Measurements from ENCODE around the gene MYL6B.
"Not testable (repeated sequence)": the region's sequence is repeated elsewhere in the genome, so short reads cannot be mapped to it uniquely, and the experiment has no call there.

Gene MYL6B

DNA sequence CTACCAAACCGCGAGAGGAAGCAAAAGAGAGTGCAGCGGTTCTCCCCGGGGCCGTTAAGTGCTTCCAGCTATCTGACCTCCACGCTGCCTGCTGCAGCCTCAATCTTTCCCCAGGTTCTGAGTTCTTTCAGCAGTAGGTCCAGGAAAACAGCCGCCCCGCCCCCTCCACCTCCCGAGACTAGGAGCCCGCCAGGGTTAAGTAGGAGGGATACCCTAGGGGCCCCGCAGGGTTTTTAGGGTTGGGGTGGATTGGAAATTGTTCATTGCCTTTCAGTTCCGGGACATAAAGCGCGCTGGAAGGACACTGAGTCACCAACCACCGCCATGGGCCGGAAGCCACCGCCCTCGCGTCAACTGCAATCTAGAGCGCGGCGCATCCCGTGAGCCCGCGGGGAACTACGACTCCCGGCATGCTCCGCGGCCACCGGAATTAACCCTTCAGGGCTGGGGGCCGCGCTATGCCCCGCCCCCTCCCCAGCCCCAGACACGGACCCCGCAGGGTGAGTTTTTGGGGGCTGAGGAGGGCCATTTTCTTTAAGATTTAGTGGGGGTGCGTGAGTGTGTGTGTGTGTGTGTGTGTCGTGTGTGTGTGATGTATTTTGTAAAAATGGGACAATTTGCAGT is at the start of gene MYL6B:
TSS of gene MYL6B (plus strand) at position 456 of the 624 bp plus-strand sequence. CDS start 1,332 bp downstream, outside the sequence.
- DNase-seq (ENCODE audit: low read depth, low spot score) = peak; percentile 97

DNA sequence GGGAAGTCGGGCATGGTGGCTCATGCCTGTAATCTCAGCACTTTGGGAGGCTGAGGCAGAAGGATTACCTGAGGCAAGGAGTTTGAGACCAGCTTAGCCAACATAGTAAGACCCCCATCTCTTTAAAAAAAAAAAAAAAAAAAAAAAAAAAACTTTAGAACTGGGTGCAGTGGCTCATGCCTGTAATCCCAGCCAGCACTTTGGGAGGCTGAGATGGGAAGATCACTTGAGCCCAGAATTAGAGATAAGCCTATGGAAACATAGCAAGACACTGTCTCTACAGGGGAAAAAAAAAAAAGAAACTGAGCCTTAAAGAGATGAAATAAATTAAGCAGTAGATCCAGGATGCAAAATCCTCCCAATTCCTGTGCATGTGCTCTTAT is 49.7 kb upstream of the MYL6B start:
- DNase-seq (ENCODE audit: low read depth, low spot score) = no peak

DNA sequence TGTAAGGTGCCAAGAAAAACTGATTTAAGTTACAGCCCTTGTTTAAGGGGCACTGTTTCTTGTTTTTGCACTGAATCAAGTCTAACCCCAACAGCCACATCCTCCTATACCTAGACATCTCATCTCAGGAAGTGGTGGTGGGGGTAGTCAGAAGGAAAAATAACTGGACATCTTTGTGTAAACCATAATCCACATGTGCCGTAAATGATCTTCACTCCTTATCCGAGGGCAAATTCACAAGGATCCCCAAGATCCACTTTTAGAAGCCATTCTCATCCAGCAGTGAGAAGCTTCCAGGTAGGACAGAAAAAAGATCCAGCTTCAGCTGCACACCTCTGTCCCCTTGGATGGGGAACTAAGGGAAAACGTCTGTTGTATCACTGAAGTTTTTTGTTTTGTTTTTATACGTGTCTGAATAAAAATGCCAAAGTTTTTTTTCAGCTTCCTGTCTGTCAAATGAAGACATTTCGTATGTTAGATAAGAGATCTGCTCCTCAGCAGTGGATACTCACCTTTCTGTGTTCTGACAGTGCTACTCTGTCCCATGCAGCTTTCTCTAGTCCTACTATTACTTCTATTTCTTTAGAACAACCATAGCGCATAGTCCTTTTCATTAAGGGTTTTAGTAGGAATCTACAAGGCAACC is 49.2 kb upstream of the MYL6B start:
- DNase-seq (ENCODE audit: low read depth, low spot score) = no peak

DNA sequence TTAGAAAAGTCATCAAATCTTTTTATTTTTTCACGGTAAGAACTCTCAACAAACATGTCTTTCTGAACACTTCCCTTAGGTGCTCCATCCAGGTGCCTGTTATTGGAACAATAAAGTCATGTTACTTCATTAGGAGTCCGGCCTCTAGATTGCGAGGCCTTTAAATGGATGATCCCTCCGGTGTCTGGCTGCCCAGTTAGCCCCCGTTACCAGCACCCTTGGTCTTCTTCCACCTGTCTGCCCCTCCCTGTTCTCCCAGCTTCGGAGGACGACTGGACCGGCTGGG is 48.6 kb upstream of the MYL6B start:
- no peak for DNase-seq (ENCODE audit: low read depth, low spot score)

DNA sequence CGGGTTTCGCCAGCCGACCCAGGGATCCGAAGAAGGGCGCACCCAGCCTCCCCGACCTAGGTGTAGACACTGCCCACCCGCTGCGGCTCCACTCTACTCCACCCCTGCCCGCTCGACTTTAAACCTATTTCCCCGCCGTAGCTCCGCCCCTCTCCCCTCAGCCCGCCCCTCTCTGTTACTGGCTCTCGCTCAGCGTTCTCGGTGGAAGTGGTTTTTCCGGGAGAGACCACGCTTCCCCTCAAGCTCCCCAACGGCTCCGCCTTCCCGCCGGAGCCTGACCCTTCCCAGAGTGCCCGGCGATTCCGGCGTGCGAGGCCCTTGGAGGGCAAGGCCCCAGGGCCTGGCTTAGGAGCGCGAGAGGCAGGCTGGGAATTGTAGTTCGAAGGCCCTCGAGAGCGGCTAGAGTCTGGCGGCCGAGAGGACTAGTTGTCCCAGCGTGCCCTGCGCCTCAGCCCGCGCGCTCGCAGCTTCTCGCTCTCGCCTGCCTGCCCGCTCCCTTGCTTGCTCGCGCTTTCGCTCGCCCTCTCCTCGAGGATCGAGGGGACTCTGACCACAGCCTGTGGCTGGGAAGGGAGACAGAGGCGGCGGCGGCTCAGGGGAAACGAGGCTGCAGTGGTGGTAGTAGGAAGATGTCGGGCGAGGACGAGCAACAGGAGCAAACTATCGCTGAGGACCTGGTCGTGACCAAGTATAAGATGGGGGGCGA is 48.1 kb upstream of the MYL6B start, which contains the start of gene PA2G4:
TSS of gene PA2G4 (plus strand) at position 451 of the 706 bp plus-strand sequence. CDS start at position 630, 179 bp downstream.
- DNase-seq (ENCODE audit: low read depth, low spot score) = peak; percentile 100

DNA sequence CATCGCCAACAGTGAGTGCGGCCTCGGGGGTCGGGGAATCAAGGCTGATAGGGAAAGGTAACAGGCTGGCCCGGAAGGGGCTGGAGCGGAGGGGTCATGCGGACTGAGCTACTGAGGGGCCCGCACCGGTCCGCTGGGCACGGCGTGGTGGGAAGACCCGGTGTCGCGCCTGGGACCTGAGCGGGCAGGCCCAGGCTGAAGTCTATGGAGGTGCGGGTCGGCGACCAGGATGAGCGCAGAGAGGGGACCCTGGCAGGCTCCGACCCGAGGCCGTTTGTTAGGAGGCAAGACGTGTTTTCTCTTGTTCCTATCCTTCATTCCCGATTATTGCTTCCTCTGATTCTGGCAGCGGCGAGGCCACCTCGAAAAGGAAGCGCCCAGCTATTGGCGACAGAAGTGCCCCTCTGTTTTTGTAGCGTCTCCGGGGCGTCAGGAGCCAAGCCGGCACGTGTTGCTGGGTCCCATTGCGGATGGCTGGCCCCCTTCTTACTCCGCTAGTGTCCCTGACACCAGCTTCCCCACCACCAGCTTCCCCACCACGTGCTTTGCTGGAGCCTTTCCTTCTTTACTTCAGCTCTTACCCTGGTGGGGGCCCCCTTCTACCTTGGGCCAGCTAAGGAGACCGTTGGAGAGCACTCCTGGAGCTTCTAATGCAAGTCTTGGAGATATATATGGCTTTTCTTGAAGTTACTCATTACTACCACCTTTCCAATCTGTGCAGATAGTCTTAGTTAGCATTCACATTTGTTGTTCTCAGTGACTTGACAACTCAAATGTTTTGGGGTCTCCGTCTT is 47.4 kb upstream of the MYL6B start:
- peak; percentile 36 for DNase-seq (ENCODE audit: low read depth, low spot score)

DNA sequence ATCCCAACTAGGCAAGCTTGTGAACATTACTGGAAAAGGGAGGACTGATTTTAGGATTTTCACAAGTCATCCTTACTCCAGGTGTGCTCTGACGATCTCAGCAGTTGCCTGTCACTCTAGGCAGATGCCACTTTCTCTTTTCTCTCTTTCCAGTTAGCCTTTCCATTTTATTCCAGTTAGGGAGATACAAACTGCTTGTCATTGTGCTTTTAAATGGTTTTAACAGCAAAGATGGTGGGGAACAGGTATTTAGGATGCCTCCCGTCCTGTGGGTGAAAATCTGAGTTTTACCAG is 46.8 kb upstream of the MYL6B start:
- DNase-seq (ENCODE audit: low read depth, low spot score) = no peak

DNA sequence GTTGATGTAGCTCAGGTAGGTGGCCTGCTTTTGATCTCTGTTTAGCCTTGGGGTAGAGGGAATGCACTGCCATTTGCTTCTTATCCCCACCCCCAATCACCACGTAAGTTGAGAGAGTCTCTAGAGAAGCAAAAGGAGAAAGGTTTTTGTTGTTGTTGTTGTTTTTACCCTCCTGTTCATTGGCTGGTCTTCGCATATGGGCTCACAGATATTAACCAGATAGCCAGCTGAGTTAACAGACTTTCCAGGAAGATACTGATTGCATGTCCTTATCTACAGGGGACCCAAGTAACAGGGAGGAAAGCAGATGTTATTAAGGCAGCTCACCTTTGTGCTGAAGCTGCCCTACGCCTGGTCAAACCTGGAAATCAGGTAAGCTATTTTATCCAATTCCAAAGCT is 45.1 kb upstream of the MYL6B start:
- DNase-seq (ENCODE audit: low read depth, low spot score) = no peak

DNA sequence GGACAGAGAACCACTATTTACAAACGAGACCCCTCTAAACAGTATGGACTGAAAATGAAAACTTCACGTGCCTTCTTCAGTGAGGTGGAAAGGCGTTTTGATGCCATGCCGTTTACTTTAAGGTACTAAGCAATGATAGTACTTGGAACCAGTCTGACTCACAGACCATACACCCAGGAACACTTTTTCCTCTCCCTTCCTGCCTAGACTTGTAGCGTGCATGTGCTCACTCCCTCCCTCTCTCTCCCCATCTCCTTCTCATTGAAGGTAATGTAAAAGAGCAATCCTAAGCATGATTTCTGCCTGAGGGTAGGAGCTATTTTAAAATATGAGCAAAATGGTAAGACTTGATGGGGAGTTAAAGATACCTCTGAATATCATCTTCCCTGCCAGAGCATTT is 41.8 kb upstream of the MYL6B start:
- DNase-seq (ENCODE audit: low read depth, low spot score) = no peak

DNA sequence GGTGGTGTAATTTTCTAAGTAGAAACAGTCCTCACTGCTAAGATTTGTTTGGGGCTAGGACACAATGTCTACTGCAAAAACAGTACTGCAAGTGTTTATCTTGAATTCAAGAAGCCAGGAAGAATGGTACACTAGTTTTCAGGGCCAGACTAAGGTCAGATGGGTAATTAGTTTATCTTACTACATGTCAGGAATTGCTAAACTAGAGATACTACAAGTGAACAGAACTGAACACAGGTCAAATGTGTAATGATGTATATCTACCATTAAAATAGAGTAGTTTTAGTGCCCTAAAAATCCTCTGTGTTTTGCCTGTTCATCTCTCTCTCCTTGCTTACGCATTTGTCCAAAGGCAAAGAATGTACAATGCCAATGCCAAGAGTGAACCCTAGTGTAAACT is 38.3 kb upstream of the MYL6B start:
- DNase-seq (ENCODE audit: low read depth, low spot score) = no peak

DNA sequence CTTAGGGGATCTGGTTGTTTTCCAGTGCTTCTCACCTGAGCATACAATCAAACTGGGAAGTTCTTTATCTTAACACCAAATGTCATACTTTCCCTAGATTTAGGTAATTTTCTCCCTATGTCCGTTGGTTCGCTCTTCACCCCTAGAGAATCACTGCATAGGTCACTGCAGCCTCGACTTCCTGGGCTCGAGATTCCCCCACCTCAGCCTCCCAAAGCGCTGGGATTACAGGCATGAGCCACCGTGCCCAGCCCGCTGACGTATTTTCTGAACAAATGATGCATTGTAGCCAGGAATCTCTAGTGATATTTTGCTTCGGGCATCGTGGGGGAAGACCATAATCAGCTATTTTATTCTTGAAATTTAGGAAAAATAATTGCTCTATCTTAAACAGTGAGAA is 37.1 kb upstream of the MYL6B start:
- DNase-seq (ENCODE audit: low read depth, low spot score) = peak; percentile 28

DNA sequence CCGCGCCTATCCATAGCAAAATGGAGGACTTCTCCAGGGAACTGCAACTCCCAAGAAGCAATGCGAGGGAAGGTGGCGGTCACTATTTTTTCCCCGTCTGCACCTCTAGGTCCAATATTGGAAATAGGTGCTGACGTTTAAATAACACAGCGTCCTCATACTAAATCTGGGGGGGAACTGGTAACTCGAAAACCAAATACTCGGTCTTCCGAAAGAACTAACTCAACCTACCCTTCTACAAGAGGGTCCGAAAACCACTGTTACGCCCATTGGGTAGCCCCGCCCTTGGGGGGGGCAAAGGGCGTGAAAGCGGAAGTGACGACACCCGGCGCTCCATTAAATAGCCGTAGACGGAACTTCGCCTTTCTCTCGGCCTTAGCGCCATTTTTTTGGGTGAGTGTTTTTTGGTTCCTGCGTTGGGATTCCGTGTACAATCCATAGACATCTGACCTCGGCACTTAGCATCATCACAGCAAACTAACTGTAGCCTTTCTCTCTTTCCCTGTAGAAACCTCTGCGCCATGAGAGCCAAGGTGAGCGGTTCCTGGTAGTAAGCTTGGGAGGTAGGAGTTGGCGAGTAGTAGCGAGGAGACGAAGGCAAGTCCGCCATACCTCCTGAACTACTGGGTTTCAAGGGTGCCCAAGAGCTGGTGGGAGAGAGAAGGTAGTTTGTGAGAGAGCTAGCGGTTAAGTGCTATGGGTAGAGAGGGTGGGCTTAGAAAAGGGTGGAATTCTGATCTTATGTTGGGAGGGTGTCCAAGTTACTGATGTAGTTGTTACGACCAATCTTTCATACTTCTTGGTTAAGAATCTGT is 35.9 kb upstream of the MYL6B start, which contains the start of gene RPL41:
TSS of gene RPL41 (plus strand) at position 367 of the 815 bp plus-strand sequence.
- DNase-seq (ENCODE audit: low read depth, low spot score) = peak; percentile 97

DNA sequence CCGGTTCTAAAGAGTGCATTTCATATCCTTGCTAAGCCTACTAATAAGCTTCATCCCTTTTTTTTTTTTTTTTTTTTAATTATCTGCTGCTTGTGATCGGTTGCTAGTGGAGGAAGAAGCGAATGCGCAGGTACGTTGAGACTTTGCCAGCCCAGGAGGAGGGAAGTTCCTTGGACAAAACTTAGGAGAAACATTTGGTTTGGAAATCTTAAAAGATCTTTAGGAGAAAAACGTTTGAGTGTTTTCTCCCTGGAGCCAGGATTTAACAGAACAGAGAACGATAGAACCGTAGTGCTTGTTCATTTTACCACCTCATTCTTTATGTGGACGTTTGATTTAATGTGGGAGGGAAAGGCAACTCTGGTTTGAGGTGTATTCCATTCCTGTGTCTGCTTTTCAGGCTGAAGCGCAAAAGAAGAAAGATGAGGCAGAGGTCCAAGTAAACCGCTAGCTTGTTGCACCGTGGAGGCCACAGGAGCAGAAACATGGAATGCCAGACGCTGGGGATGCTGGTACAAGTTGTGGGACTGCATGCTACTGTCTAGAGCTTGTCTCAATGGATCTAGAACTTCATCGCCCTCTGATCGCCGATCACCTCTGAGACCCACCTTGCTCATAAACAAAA is 35.2 kb upstream of the MYL6B start:
- DNase-seq (ENCODE audit: low read depth, low spot score) = not testable (repeated sequence)

DNA sequence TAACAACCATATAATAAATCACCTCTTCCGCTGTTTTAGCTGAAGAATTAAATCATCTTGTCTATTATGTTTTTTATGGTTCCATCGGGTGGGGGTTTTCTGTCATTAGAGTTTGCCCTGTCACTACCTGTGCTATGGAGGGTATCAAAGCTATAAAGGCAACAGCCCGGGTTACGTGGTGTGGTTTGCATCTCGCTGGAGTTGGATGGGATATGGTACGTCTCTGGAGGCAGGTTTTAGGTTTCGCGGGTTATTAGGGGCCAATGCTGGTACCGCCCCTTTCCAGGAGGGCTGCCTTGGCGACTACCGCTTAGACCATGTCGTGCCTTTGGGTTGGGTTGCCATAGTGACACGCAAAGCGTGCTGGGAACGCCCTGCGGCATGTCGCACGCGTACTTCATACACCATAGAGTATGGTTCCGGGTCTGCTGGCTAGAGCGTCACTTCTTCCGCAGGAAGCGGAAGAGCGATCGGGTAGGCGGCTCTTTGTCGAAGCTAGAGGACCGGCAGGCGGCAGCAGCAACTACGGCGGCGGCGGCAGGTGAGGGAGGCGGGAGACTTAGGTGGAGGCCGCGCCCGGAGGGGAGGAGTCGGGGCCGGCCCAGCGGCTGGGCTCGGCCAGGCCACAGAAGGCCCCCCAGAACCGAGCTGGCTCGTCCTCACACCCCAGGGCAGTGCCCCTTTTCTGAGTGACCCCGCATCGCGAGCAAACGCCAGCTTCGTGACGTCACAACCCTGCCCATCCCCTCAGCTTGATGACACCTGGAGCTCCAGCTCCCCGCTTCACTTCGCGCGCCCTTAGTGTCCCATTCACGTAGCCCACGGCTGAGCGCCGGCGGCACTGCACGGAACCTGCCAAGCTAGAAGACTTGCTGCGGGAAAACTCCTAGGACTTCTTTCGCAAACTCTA is 34.4 kb upstream of the MYL6B start, which contains the start of gene ZC3H10:
TSS of gene ZC3H10 (plus strand) at position 489 of the 910 bp plus-strand sequence. CDS start 2,297 bp downstream, outside the sequence.
- DNase-seq (ENCODE audit: low read depth, low spot score) = peak; percentile 100

DNA sequence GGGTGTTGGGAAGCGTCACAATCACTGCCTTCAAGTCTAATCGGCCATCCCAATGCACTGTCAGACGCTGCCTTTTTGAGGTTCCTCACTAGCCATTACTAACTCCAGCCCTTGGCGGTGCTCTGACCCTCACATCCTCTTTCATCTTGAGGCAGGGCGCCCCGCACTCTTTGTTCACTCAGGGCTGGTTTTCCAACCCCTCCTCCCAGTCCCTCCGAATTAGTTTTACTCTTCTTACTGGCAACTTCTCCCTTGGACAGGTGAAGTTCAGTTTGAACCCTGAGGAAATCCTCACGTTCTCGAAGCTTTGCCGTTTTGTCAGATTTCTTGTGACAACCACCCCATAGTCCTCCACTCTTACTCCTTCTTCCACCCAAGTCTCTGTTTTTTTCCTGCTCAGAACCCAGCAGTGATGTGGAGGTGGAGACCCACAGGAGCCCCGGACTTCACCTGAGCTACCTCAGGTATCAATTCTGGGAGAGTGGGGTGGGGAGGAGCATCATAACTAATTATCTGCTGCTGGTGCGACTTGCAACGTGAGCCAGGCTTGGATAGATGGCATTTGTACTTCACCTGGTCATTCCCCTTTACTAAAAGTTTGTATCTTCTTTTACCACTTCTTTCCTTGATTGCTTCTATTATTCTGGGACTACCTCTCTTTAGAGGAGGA is 33.6 kb upstream of the MYL6B start:
- DNase-seq (ENCODE audit: low read depth, low spot score) = no peak

DNA sequence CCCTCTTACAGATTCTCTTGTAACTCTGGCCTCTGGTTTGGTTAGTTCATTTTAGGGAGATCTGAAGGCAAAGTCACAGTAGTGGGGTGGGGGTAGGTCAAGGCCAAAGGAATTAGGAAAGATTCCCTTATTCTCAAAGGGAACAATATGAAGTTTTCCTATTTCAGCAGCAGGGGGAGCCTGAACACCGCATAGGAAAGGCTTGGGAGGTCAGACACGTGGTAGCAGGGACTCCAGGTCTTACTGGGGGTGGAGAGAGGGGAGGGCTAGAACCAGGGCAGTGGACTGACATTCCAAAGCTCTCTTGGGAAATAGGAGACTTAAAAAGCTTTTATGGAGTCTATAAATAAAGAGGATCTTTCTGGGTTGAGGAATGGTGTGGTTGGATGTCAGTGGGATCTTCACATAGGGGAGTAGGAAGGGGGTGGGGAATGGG is 33.0 kb upstream of the MYL6B start:
- DNase-seq (ENCODE audit: low read depth, low spot score) = peak; percentile 90

DNA sequence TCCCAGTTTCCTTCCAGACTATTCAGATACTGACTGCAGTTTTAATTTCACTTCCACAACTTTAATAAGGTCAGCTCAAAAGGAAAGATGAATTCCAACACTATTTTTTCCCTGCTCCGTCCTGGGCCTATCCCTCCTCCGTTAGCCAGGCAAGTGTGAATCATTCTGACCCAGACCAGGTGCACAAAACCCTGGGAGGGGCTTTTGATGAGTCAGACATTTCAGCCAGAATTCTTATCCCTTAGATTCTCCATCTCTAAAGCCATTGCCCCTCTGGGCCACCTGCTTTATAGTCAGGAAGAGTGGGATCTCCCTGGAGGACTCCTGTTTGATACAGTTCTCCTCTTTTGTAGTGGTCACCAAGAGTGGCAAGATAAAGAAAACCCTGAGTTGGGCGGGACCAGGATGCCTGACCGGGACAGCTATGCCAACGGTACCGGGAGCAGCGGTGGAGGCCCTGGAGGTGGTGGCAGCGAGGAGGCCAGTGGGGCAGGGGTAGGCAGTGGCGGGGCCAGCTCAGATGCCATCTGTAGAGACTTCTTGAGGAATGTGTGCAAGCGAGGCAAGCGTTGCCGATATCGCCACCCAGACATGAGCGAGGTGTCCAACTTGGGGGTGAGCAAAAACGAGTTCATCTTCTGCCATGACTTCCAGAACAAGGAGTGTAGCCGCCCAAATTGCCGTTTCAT is 32.1 kb upstream of the MYL6B start:
- DNase-seq (ENCODE audit: low read depth, low spot score) = peak; percentile 45

DNA sequence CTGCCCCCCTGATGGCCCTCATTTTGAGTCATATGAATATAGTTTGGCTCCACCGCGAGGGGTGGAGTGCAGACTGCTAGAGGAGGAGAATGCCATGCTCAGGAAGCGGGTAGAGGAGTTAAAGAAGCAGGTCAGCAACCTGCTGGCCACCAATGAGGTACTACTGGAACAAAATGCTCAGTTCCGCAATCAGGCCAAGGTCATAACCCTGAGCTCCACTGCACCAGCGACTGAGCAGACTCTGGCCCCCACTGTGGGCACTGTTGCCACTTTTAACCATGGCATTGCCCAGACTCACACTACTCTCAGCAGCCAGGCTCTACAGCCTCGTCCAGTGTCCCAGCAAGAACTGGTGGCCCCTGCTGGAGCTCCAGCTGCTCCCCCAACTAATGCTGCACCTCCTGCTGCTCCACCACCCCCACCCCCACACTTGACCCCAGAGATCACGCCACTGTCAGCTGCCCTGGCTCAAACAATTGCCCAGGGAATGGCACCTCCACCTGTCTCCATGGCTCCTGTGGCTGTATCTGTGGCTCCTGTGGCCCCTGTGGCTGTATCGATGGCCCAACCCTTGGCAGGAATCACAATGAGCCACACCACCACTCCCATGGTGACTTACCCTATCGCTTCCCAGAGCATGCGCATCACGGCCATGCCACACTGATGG is 31.1 kb upstream of the MYL6B start:
- no peak for DNase-seq (ENCODE audit: low read depth, low spot score)
